Activated naive CD4-positive, alpha-beta T cell (primary cell): ENCODE data around the gene GUCY1A1.

Experiments used
- DNase-seq, 4 experiments: peaks; one replicate each; lab custom pipeline; 2025; lab: John Stamatoyannopoulos, UW

GUCY1A1 gene

GRCh38 chr4:155692361-155692760 lies 25.7 kb downstream of the GUCY1A1 start:
- no peak for DNase-seq

GRCh38 chr4:155693015-155693663 lies 26.5 kb downstream of the GUCY1A1 start:
- DNase-seq: no peak

DNA sequence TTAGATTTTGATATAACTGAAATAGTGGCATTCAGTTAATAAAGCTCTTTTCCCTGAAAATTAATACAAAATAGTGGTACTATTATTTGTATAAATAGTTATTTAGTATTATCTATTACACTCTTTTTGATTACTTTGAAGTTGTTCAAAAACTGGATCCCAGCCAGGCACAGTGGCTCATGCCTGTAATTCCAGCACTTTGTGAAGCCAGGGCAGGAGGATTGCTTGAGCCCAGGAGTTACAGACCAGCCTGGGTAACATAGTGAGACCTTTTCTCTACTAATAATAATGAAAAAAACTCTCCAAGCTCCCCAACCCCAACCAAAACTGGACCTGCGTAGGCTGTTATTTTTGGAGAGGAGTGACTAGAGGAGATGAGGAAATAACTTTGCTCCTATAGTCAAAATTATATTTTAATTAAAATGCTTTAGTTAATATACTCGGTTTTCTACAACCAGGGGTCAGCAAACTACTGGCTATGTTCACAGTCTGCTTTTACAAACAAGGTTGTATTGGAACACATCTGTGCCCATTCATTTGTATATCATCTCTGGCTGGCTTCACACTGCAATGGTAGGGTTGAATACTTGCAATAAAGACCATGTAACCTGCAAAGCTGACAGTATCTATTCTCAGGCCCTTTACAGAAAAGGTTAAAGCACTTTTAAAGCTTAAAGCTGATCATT lies 27.6 kb downstream of the GUCY1A1 start:
- no peak for DNase-seq

- DNase-seq: no peak
Measured at GRCh38 chr4:155696226-155696625, 29.6 kb downstream of the GUCY1A1 start.

GRCh38 chr4:155696726-155697125 lies 30.1 kb downstream of the GUCY1A1 start:
- no peak for DNase-seq

DNA sequence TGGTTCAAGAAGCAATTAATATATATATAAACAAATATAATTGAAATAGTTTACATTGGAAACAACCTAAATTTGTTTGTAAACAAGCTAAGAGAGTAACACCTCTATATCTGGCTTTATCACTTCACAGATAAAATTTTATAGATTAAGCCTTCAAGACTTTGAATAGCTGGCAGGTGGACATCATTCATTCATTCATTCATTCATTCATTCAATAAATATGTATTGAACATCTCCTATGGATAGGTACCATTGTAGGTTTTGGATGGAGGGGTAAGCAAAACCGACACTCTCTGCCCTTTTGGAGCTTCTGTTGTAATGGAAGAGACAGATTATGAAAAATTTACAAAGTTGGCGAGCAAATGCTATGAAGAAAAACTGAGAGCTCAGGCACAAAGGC lies 35.2 kb downstream of the GUCY1A1 start:
- no peak for DNase-seq

GRCh38 chr4:155703486-155704247 lies 37.0 kb downstream of the GUCY1A1 start:
- DNase-seq: no peak

DNA sequence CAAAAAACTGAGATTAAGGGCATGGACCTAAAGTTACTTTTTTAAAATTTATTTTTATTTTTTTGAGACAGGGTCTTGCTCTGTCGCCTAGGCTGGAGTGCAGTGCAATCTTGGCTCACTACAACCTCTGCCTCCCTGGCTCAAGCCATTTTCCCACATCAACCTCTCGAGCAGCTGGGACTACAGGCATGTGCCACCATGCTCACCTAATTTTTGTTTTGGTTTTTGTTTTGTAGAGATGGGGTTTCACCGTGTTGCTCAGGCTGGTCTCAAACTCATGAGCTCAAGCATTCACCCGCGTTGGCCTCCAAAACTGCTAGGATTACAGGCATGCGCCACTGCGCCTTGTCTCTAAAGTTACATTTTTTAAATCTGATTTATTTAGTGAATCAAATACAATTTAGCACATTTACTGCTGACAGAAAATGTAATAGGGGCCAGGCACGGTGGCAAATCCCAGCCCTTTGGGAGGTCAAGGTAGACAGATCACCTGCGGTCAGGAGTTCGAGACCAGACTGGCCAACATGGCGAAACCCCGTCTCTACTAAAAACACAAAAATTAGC lies 38.3 kb downstream of the GUCY1A1 start:
- no peak for DNase-seq

- DNase-seq: no peak
Measured at GRCh38 chr4:155705664-155706063, 39.0 kb downstream of the GUCY1A1 start.

DNA sequence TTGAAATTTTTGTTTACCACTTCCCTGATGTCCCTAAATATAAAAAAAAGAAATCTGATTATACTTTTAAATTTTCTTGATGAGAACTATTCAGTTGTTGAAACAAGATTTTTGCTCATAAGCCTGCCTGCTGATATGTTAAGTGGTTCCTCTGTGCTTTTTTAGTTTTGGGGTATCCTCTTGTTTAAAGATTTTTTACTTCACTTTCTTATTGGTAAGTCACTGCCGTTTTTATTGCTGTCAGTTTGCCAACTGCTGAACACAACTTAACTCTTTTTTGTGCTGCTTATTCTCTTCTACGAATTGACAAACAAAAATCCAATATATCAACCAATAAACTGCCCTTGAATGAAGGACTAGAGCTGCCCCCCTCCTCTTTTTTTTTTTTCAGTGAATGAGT lies 39.5 kb downstream of the GUCY1A1 start:
- no peak for DNase-seq

DNA sequence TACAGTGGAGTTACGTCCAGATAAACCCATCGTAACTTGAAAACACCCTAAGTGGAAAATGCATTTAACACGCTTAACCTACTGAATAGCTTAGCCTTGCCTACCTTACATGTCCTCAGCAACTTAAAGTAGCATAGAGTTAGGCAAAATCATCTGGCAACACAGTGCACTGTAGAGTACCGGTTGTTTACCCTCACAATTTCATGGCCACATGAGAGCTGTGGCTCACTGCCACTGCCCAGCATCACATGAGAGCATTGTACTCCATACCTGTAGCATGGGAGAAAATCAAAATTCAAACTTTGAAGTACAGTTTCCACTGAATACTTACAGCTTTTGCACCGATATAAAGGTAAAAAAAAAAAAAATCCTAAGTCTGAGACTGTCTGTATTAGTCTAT lies 40.6 kb downstream of the GUCY1A1 start:
- DNase-seq: no peak

- no peak for DNase-seq
Measured at GRCh38 chr4:155708782-155709181, 42.1 kb downstream of the GUCY1A1 start.

DNA sequence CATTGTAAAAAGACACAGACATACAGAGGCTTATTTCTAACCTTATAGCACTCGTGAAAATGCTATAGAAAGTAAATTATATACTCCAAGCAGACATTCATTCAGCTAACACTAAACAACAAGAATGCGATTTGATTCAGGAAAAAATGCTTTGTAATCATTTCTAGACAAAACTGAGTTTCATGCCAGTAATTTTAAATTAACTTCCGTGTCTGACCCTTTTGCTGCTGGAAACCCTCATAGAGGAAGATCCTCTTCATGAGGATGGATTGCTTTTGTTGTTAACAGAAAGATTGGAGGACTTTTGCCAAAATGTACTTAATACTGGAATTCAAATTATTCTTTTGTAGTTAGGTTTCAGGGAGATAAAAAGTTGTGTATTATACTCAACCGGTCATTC lies 43.3 kb downstream of the GUCY1A1 start:
- DNase-seq: no peak

DNA sequence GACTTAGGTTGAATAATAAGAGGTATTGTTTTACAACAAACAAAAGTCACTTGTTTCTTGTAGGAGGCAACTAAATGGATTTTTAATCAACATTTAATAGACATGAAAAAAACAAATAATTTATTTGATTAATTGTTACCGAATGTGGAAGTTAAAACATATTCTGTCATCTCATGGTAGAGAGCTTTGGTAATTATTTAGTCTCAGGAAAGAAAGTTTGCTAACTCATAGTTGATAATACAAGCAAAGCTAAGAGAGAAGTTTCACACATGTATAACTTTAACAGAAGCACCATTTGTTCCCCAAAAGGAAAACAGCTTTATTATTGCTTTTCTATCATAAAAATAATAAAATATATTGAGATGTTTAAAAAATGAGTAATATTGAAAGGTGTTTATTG lies 44.9 kb downstream of the GUCY1A1 start:
- DNase-seq: no peak

DNA sequence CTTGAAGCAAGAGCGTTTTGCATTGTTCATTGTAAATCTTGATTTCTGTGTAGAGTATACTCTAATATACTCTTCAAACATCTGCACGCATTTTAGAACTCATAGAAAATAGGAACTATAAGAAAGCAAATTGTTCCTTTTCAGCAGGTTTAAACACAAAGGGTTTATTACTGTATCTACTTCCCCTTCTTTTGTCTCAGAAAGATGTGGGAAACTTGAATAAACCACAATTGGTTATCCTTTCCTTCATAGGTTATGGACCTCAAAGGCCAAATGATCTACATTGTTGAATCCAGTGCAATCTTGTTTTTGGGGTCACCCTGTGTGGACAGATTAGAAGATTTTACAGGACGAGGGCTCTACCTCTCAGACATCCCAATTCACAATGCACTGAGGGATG lies 46.2 kb downstream of the GUCY1A1 start:
- DNase-seq: no peak

DNA sequence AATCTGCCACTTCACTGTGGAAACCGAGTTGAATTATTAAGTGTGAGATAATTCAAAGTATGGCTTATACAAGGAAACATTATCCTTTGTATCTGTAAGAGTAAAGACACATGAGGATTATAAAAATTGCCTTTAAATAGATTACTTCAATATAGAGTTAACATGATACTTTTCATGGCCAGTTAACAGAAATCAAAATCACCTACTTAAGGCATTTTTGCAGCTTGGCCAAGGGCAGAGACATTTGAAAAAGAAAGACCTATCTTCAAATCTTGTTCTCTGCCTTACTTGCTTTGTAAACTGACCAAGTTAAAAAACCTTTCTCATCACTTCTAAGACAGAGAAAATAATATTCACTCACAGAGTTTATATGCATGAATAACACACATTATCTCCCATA lies 47.3 kb downstream of the GUCY1A1 start:
- DNase-seq: no peak

- no peak for DNase-seq
Measured at GRCh38 chr4:155722336-155722735, 55.7 kb downstream of the GUCY1A1 start.

GRCh38 chr4:155722816-155723499 lies 56.3 kb downstream of the GUCY1A1 start:
- no peak for DNase-seq

GRCh38 chr4:155724731-155725130 lies 58.1 kb downstream of the GUCY1A1 start:
- no peak for DNase-seq

DNA sequence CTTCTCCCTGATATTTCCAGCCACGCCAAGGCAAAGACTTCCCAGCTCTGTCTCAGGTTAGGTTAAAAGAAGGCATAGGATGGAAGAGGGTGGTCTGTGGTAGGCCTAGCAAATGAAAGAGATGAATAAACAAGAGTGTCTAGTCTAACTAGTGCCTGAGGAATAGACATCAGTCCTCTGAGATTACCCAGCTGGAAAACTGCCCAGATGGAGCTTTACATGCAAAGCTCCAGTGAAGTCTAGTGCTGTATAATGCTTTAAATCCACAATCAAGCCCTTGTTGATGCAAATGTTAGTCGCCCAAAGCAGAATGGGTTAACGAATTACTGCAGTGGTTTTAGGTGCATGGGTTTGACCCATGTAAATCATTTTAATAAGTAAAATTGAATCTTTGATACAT lies 67.4 kb downstream of the GUCY1A1 start:
- DNase-seq: no peak

DNA sequence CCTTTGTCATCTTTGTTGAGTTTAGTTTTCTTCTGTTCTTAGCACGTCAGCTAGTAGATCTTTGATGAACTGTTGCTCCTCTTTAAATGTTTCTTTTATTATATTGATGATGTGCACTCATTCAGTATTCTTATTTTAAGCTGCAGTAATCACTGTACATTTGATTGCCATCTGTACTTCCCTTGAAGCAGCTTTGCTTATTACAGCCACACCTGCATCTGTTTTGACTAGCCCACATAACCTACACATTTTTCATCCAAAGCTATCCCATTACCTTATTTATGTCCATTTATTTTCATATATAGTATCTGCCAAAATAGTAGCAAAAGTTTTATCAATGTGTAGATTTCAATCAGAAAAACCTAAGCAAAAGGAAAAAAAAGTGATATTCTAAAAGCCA lies 68.3 kb downstream of the GUCY1A1 start:
- no peak for DNase-seq

GRCh38 chr4:155735496-155735895 lies 68.8 kb downstream of the GUCY1A1 start:
- DNase-seq: no peak
